ENCODE measurements around the gene FUT6. TPM values are rescaled to one million over a fixed set of nuclear protein-coding genes. Genes with fewer than 3 reads are reported as not detected.

FUT6 gene
- not detected in 2 replicates for total RNA-seq

GRCh38 chr19:5839065-5840017 lies at the start of gene FUT6:
FUT6 (minus strand) TSS chr19:5839702; CDS start chr19:5832567, 7,135 bp downstream.

GRCh38 chr19:5851302-5851701 lies 11.8 kb upstream of the FUT6 start, which contains the start of gene FUT3:
FUT3 (minus strand) TSS chr19:5851449.

GRCh38 chr19:5804516-5805461 lies 34.7 kb downstream of the FUT6 start, which contains the start of gene NRTN:
NRTN (plus strand) TSS chr19:5805067; CDS start chr19:5824166, 19,099 bp downstream.

GRCh38 chr19:5790559-5791520 lies 48.7 kb downstream of the FUT6 start, which contains the start of gene DUS3L:
DUS3L (minus strand) TSS chr19:5791163; CDS start chr19:5791141, 22 bp downstream.

GRCh38 chr19:5784581-5785147 lies 54.8 kb downstream of the FUT6 start, which contains the start of gene PRR22:
PRR22 (minus strand) TSS chr19:5784746; CDS start chr19:5784660, 86 bp downstream.

Other genes with a start within 250 kb of the FUT6 start
- 9.6 and 25.4 TPM in 2 replicates for gene SAFB2, start 216.9 kb downstream of the FUT6 start, total RNA-seq
- 24.3 and 38.2 TPM in 2 replicates for gene SAFB, start 216.6 kb downstream of the FUT6 start, total RNA-seq
- gene MICOS13, start 159.2 kb downstream of the FUT6 start, total RNA-seq = 52.5 and 55.5 TPM in 2 replicates
- gene HSD11B1L, start 158.7 kb downstream of the FUT6 start, total RNA-seq = 13.3 and 51.3 TPM in 2 replicates
- gene RPL36, start 149.4 kb downstream of the FUT6 start, total RNA-seq = 1,098 and 1,956 TPM in 2 replicates
- gene LONP1, start 119.6 kb downstream of the FUT6 start, total RNA-seq = 89.7 and 138 TPM in 2 replicates
- not detected in 2 replicates for gene CATSPERD, start 119.1 kb downstream of the FUT6 start, total RNA-seq
- 0.13 and 1.4 TPM in 2 replicates for gene PRR22, start 55.0 kb downstream of the FUT6 start, total RNA-seq
- 21.7 and 26.7 TPM in 2 replicates for gene DUS3L, start 48.5 kb downstream of the FUT6 start, total RNA-seq
- 1.6 TPM in 1 of 2 replicates, not detected in the other for gene NRTN, start 34.6 kb downstream of the FUT6 start, total RNA-seq
- 1.0 TPM in 1 of 2 replicates, not detected in the other for gene FUT3, start 11.7 kb upstream of the FUT6 start, total RNA-seq
- not detected in 2 replicates for gene FUT5, start 30.8 kb upstream of the FUT6 start, total RNA-seq
- gene NDUFA11, start 64.1 kb upstream of the FUT6 start, total RNA-seq = 275 and 487 TPM in 2 replicates
- 2.3 and 10.9 TPM in 2 replicates for gene VMAC, start 65.2 kb upstream of the FUT6 start, total RNA-seq
- gene CAPS, start 74.6 kb upstream of the FUT6 start, total RNA-seq = 1.8 and 4.2 TPM in 2 replicates
- 44.2 and 46.0 TPM in 2 replicates for gene RANBP3, start 138.4 kb upstream of the FUT6 start, total RNA-seq

Data from epithelial cell of alveolus of lung (primary cell).